Activated T-cell treated with anti-CD3 and anti-CD28 coated beads, Interleukin-2, amount 50 U/mL, for 24 hours (primary cell): ENCODE results near the gene NDUFA3.
A peak's percentile ranks its signal among the peaks of the same experiment; 100 is the strongest.

ENCODE experiments used
- DNase-seq: peaks from one replicate; pipeline ENCODE4 v3.0.0-alpha.2; 2020
- H3K27ac Mint-ChIP-seq: 2 replicates; pipeline ENCODE4 v1.8.0; 2020; ENCODE audit warnings: mild to moderate bottlenecking, mixed read lengths
- H3K27me3 Mint-ChIP-seq: 2 replicates; pipeline ENCODE4 v1.8.0; 2020; ENCODE audit warnings: mixed read lengths
- H3K36me3 Mint-ChIP-seq: 2 replicates; pipeline ENCODE4 v1.8.0; 2020; ENCODE audit warnings: low read depth, mixed read lengths
- H3K4me1 Mint-ChIP-seq: 2 replicates; pipeline ENCODE4 v1.8.0; 2020; ENCODE audit warnings: low read depth, mixed read lengths
- H3K4me3 Mint-ChIP-seq: 2 replicates; pipeline ENCODE4 v1.8.0; 2020; ENCODE audit warnings: mild to moderate bottlenecking, moderate library complexity, mixed read lengths
- H3K9me3 Mint-ChIP-seq: 2 replicates; pipeline ENCODE4 v1.8.0; 2020; ENCODE audit warnings: mixed read lengths

Gene NDUFA3

DNA sequence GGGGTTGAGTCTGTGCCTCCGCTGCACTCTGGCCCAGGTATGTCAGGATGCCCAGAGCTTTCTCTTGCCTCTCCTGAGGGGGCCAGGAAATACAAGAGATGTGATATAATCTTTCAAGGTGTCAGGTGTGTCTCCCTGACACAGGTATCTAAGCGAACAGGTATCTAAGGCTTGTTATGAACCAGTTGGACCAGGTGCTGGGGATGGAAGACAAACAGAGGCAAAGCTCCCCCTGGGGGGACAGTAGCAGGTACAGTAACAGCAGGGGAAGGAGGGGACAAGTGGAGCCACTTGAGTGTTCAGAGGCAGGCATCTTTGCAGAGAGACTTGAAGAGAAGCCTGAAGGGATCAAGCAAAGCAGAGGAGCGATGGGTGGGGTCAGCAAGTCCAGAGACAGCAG, 54.3 kb downstream of the NDUFA3 start:
- no peak for DNase-seq
- peaks cover 71% of the 10 kb centered on the region for H3K36me3 Mint-ChIP-seq
- no peak overlapping the region for H3K4me3 Mint-ChIP-seq
- peak overlapping the region; percentile 83 for H3K27ac Mint-ChIP-seq
- H3K9me3 Mint-ChIP-seq = no peaks in the 10 kb centered on the region
- H3K4me1 Mint-ChIP-seq = peaks cover 60% of the 10 kb centered on the region
- H3K27me3 Mint-ChIP-seq = no peaks in the 10 kb centered on the region
